IMR-90 (cell line): Measurements from ENCODE around the gene CCNQ. TPM values are rescaled to one million over a fixed set of nuclear protein-coding genes. Genes with fewer than 3 reads are reported as not detected.

Experiments
- ATAC-seq: fragments of 200-7000 bp; cut with Tn5 transposase; 2 replicates; pipeline ENCODE4 v1.9.1; 2020; ENCODE audit warnings: low read depth, mild to moderate bottlenecking, moderate library complexity
- BruUV-seq: library from RNA; stranded (reverse); fragments of 400-500 nt; replicated peaks from 2 replicates; lab custom pipeline; 2021; lab: Mats Ljungman, UMichigan
- CTCF ChIA-PET: fragments of 300-600 bp; formaldehyde crosslinking; extraction: SDS; loops from one replicate; lab custom pipeline; 2021; ENCODE audit warnings: antibody characterized with exemption; lab: Yijun Ruan, JAX
- POLR2A ChIA-PET: fragments of 300-600 bp; sonication (Branson Sonifier 250); formaldehyde crosslinking; loops from one replicate; lab custom pipeline; 2022; ENCODE audit warnings: antibody characterized with exemption; ENCODE audit not compliant: unreplicated experiment; lab: Charles Lee
- DNase-seq: peaks from one replicate; pipeline ENCODE4 v3.0.0; 2013
- H2AFZ ChIP-seq: replicated peaks from 2 replicates; pipeline ENCODE3; 2013; ENCODE audit warnings: low read length, mild to moderate bottlenecking; ENCODE audit not compliant: poor library complexity
- H2AK5ac ChIP-seq: 2 replicates; pipeline ENCODE4 v1.6.1; 2013; ENCODE audit warnings: low read depth, low read length, inconsistent platforms
- H2AK9ac ChIP-seq: replicated peaks from 2 replicates; pipeline ENCODE3; 2013; ENCODE audit warnings: mild to moderate bottlenecking, low read depth, low read length, moderate library complexity; ENCODE audit not compliant: poor library complexity
- H2BK120ac ChIP-seq: 2 replicates; pipeline ENCODE4 v1.6.1; 2013; ENCODE audit warnings: low read depth, low read length, inconsistent platforms
- H2BK15ac ChIP-seq: 3 replicates; pipeline ENCODE4 v1.6.1; 2013; ENCODE audit warnings: low read depth, low read length, inconsistent platforms
- H2BK20ac ChIP-seq: 2 replicates; pipeline ENCODE4 v1.6.1; 2013; ENCODE audit warnings: low read depth, mild to moderate bottlenecking, inconsistent platforms, low read length, moderate library complexity
- H2BK5ac ChIP-seq: 2 replicates; pipeline ENCODE4 v1.6.1; 2013; ENCODE audit warnings: mild to moderate bottlenecking, low read depth, low read length, inconsistent platforms; ENCODE audit not compliant: poor library complexity, severe bottlenecking
- H3K14ac ChIP-seq: replicated peaks from 2 replicates; pipeline ENCODE4 v1.6.1; 2013; ENCODE audit warnings: low read depth, low read length, inconsistent platforms
- H3K18ac ChIP-seq: 2 replicates; pipeline ENCODE4 v1.6.1; 2013; ENCODE audit warnings: low read depth, low read length, control low read depth
- H3K23ac ChIP-seq: 2 replicates; pipeline ENCODE4 v1.6.1; 2013; ENCODE audit warnings: low read depth, low read length, inconsistent platforms
- H3K27ac ChIP-seq: 2 replicates; pipeline ENCODE4 v1.5.1; 2013; ENCODE audit warnings: mild to moderate bottlenecking, control low read depth, low read length; ENCODE audit not compliant: insufficient read depth
- H3K27me3 ChIP-seq: 2 replicates; pipeline ENCODE4 v1.6.1; 2013; ENCODE audit warnings: low read length; ENCODE audit not compliant: control insufficient read depth, insufficient read depth
- H3K36me3 ChIP-seq: 2 replicates; pipeline ENCODE4 v1.6.1; 2013; ENCODE audit warnings: low read length, mixed read lengths; ENCODE audit not compliant: control insufficient read depth, insufficient read depth
- H3K4ac ChIP-seq: 2 replicates; pipeline ENCODE4 v1.6.1; 2013; ENCODE audit warnings: low read depth, low read length, inconsistent platforms
- H3K4me1 ChIP-seq: 2 replicates; pipeline ENCODE4 v1.6.1; 2013; ENCODE audit warnings: low read length, mixed read lengths; ENCODE audit not compliant: control insufficient read depth, insufficient read depth
- H3K4me2 ChIP-seq: 2 replicates; pipeline ENCODE4 v1.6.1; 2013; ENCODE audit warnings: low read depth, mild to moderate bottlenecking, control low read depth, low read length, moderate library complexity
- H3K4me3 ChIP-seq: 2 replicates; pipeline ENCODE4 v1.5.1; 2013; ENCODE audit warnings: low read depth, mild to moderate bottlenecking, control low read depth, low read length, moderate library complexity; ENCODE audit not compliant: insufficient read depth
- H3K56ac ChIP-seq: 2 replicates; pipeline ENCODE4 v1.6.1; 2013; ENCODE audit warnings: low read length, inconsistent platforms; ENCODE audit not compliant: insufficient read depth; ENCODE audit errors: extremely low read depth
- H3K79me1 ChIP-seq, 2 experiments: 2 replicates each; pipeline ENCODE4 v1.6.1; 2013; ENCODE audit warnings: low read length in 2 of 2, inconsistent platforms in 1 of 2, low read depth in 1 of 2
- H3K9ac ChIP-seq: 2 replicates; pipeline ENCODE4 v1.6.1; 2013; ENCODE audit warnings: low read depth, low read length, control low read depth
- H3K9me1 ChIP-seq: 2 replicates; pipeline ENCODE4 v1.6.1; 2013; ENCODE audit warnings: low read length, inconsistent platforms; ENCODE audit not compliant: insufficient read depth
- H3K9me3 ChIP-seq: 2 replicates; pipeline ENCODE4 v1.6.1; 2013; ENCODE audit warnings: low read length; ENCODE audit not compliant: control insufficient read depth, insufficient read depth
- H4K20me1 ChIP-seq: 2 replicates; pipeline ENCODE4 v1.6.1; 2013; ENCODE audit warnings: low read length, inconsistent platforms; ENCODE audit not compliant: insufficient read depth
- H4K5ac ChIP-seq: 2 replicates; pipeline ENCODE4 v1.6.1; 2013; ENCODE audit warnings: mild to moderate bottlenecking, low read depth, low read length, control low read depth
- H4K8ac ChIP-seq, 2 experiments: 2 replicates each; pipeline ENCODE4 v1.6.1; 2013; ENCODE audit warnings: low read depth in 2 of 2, low read length in 2 of 2, control low read depth in 1 of 2, inconsistent platforms in 1 of 2
- H4K91ac ChIP-seq: 2 replicates; pipeline ENCODE4 v1.6.1; 2013; ENCODE audit warnings: low read depth, low read length, inconsistent platforms; ENCODE audit not compliant: insufficient read depth
- BHLHE40 ChIP-seq: fragments of 150-350 bp; IDR thresholded peaks from 2 replicates; pipeline ENCODE4 v1.6.1; 2016; ENCODE audit warnings: mild to moderate bottlenecking, low read depth, low read length
- CEBPB ChIP-seq: IDR thresholded peaks from 2 replicates; pipeline ENCODE4 v1.6.1; 2012; ENCODE audit warnings: low read depth, low read length, improper control_type of control experiment
- FOS ChIP-seq: fragments of 150-350 bp; IDR thresholded peaks from 2 replicates; pipeline ENCODE4 v1.6.1; 2016; ENCODE audit warnings: low read depth, low read length
- MAFK ChIP-seq: IDR thresholded peaks from 2 replicates; pipeline ENCODE4 v1.6.1; 2012; ENCODE audit warnings: low read depth, low read length, improper control_type of control experiment
- MAZ ChIP-seq: IDR thresholded peaks from 2 replicates; pipeline ENCODE4 v1.6.1; 2012; ENCODE audit warnings: low read depth, mild to moderate bottlenecking, low read length, improper control_type of control experiment, moderate library complexity, borderline replicate concordance
- MXI1 ChIP-seq: IDR thresholded peaks from 2 replicates; pipeline ENCODE4 v1.6.1; 2012; ENCODE audit warnings: low read depth, mild to moderate bottlenecking, low read length, moderate library complexity, borderline replicate concordance
- NFE2L2 ChIP-seq: fragments of 150-350 bp; IDR thresholded peaks from 2 replicates; pipeline ENCODE4 v1.6.1; 2016; ENCODE audit warnings: low read depth, mild to moderate bottlenecking, low read length
- POLR2A ChIP-seq: IDR thresholded peaks from 2 replicates; pipeline ENCODE4 v1.6.1; 2012; ENCODE audit warnings: mild to moderate bottlenecking, low read depth, low read length
- RAD21 ChIP-seq: IDR thresholded peaks from 2 replicates; pipeline ENCODE4 v1.6.1; 2012; ENCODE audit warnings: low read length, improper control_type of control experiment
- SMC3 ChIP-seq: fragments of 150-350 bp; IDR thresholded peaks from 2 replicates; pipeline ENCODE4 v1.6.1; 2016; ENCODE audit warnings: low read depth, mild to moderate bottlenecking, antibody characterized with exemption, low read length, moderate library complexity
- WGBS, 2 experiments: methylation state at CpG; one replicate each; pipeline versions ENCODE4 v1.1.5 to v1.1.7; 2013; ENCODE audit warnings: missing lambda C conversion rate in 2 of 2; ENCODE audit not compliant: insufficient read length in 1 of 2; ENCODE audit errors: extremely low coverage in 2 of 2; 5-methylcytosine and 5-hydroxymethylcytosine counted together
- dilution Hi-C: fragments of 300-500 bp; cut with HindIII; formaldehyde crosslinking; loops from one replicate; pipeline ENCODE4 v1.14.3; 2018; ENCODE audit warnings: low sequenced_read_pairs; ENCODE audit not compliant: unreplicated experiment
- in situ Hi-C: fragments of 300-500 bp; cut with MboI; formaldehyde crosslinking; loops from 3 replicates; pipeline ENCODE4 v1.14.3; 2019; ENCODE audit warnings: low sequenced_read_pairs, inconsistent platforms, mixed read lengths
- intact Hi-C: fragments of 100-400 bp; cut with micrococcal nuclease; formaldehyde crosslinking; loops from 2 replicates; pipeline ENCODE4 v1.10.0; 2022
- polyA plus RNA-seq, 3 experiments: library from polyadenylated mRNA; depleted of rRNA; stranded (reverse); fragments of >200 nt; gene quantifications; 2 replicates each; pipeline ENCODE4 v1.2.3, GENCODE V29; 2012; ENCODE audit warnings: low replicate concordance in 1 of 3
- total RNA-seq: library from RNA; depleted of rRNA; stranded (reverse); fragments of >200 nt; gene quantifications from 2 replicates; pipeline ENCODE4 v1.2.3, GENCODE V29; 2012
- TF ChIP-seq, protein P1 (sequence below): fragments of 150-350 bp; IDR thresholded peaks from 2 replicates; pipeline ENCODE4 v1.6.1; 2017; ENCODE audit warnings: mild to moderate bottlenecking, antibody characterized with exemption, low read length, low read depth

CCNQ gene
- total and polyA plus RNA-seq, 2 of the 4 experiments (the other 2 are of a cell fraction): 27.6 to 35.2 TPM

DNA sequence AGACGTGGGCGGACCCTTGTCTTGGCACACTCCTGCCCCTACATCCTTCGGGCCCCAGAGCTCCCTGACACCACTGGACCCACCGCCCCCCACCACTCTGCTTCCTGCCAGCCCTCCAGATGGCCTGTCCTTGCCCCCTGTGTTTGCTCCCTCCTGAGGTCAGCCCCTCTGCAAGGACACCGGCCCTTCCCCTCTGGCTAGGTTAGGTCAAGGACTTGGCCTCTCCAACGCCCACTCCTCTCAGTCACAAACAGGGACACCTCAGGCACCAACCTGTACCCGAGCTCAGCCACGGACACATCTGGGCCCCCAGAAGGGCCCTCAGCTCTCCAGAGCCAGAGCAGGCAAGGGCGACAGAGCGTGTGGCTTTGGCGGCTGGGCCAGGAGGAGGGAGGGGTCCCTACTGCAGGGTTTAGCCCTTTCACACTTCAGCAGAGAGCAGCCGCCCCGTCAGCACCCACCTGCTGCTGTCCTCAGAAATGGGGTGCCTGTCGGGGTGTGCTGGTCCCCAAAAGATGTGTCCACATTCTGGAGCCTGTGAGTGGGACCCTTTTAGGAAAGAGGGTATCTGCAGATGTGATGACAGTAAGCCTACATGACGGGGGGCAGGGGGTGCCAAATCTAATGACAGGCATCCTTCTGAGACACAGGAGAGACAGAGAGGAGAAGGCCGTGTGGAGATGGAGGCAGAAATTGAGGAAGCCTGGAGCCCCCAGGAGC, 24.5 kb upstream of the CCNQ start:
- no TSS peak for BruUV-seq
- H3K4ac ChIP-seq: no peak overlapping the region

More for the DNA sequence above, 24.5 kb upstream of the CCNQ start:
- no peak for TF ChIP-seq BHLHE40
- TF ChIP-seq MXI1: no peak
- no peak for TF ChIP-seq FOS
- no peak for TF ChIP-seq NFE2L2
- TF ChIP-seq MAZ: no peak
- TF ChIP-seq CEBPB: no peak
- TF ChIP-seq, protein P1, sequence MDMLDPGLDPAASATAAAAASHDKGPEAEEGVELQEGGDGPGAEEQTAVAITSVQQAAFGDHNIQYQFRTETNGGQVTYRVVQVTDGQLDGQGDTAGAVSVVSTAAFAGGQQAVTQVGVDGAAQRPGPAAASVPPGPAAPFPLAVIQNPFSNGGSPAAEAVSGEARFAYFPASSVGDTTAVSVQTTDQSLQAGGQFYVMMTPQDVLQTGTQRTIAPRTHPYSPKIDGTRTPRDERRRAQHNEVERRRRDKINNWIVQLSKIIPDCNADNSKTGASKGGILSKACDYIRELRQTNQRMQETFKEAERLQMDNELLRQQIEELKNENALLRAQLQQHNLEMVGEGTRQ: no peak
- TF ChIP-seq SMC3: no peak
- no peak for TF ChIP-seq RAD21
- TF ChIP-seq POLR2A: no peak
- no peak for TF ChIP-seq MAFK
- Histone ChIP-seq H2AFZ (no peak overlapping the region), H3K4me2 (no peak overlapping the region), H3K79me1 (no peaks in the 10 kb centered on the region), H4K20me1 (no peaks in the 10 kb centered on the region), H3K4me3 (no peak overlapping the region), H3K4me1 (no peaks in the 10 kb centered on the region), H3K9me1 (no peaks in the 10 kb centered on the region), H4K91ac (no peak overlapping the region), H2BK5ac (no peak overlapping the region), H2BK15ac (no peak overlapping the region), H2BK120ac (no peak overlapping the region), H2BK20ac (no peak overlapping the region), H3K23ac (no peak overlapping the region), H3K18ac (no peak overlapping the region), H3K27ac (no peak overlapping the region), H3K9me3 (no peaks in the 10 kb centered on the region; the same call in 1 of the 2 replicates), H3K36me3 (no peaks in the 10 kb centered on the region), H3K14ac (no peak overlapping the region), H4K5ac (no peak overlapping the region), H3K9ac (no peak overlapping the region), H2AK9ac (no peak overlapping the region), H3K27me3 (peaks cover 19% of the 10 kb centered on the region), H3K56ac (no peak overlapping the region), H2AK5ac (no peak overlapping the region), H4K8ac (no peak overlapping the region)
- dilution Hi-C loops (no loop called here), intact Hi-C loops (no loop called here), in situ Hi-C loops (no loop called here)
- 80% methylated on average over 6 of the region's 16 CpGs; no CpG with 5 or more reads in 1 of the 2 experiments for WGBS, 2 experiments
- ATAC-seq: no peak
- CTCF ChIA-PET: interaction anchor here (1.2 kb wide), 1 partner anchor 14 kb away, joined by 4 read pairs; no protein-coding TSS in a partner anchor
- DNase-seq: no peak
- POLR2A ChIA-PET: no interaction called here
